GM12878 (cell line): ENCODE measurements around the gene ENDOV. TPM values are rescaled to one million over a fixed set of nuclear protein-coding genes. Genes with fewer than 3 reads are reported as not detected.

Experiments
- RCOR1 ChIP-seq: conservative IDR thresholded peaks from 2 replicates; pipeline ENCODE4 v1.6.1; 2012; ENCODE audit warnings: low read depth, low read length, improper control_type of control experiment
- ZBTB11 ChIP-seq: fragments of 450-650 bp; formaldehyde crosslinking; IDR thresholded peaks from 2 replicates; pipeline ENCODE4 v1.5.0; 2022; ENCODE audit warnings: mild to moderate bottlenecking, missing genetic modification characterization
- polyA plus RNA-seq, 11 experiments: library from polyadenylated mRNA; depleted of rRNA in 4 of 11; unstranded in 6 of 11; stranded (reverse) in 5 of 11; fragments of >200 nt; fragmentation: Nextera tagmentation in 4 of 11; fragmentation: Illumina TruSeq in 1 of 11; extraction: Ambion mirVana in 4 of 11; extraction: Trizol in 1 of 11; gene quantifications; 1 replicate in 1 of 11; 2 replicates in 10 of 11; pipeline versions ENCODE4 v1.2.1 to v1.2.3, GENCODE V29; 2011 to 2016; ENCODE audit warnings: inconsistent platforms in 2 of 11, missing spikeins in 2 of 11, low read depth in 1 of 11
- total RNA-seq, 4 experiments: library from RNA; depleted of rRNA in 3 of 4; stranded (reverse); fragments of >200 nt in 3 of 4; fragmentation: Illumina TruSeq in 1 of 4; extraction: Trizol in 1 of 4; gene quantifications; 2 replicates each; pipeline versions ENCODE4 v1.2.1 to v1.2.3, GENCODE V29; 2013 to 2021
- TF ChIP-seq, protein P1 (sequence below): fragments of 450-650 bp; IDR thresholded peaks from 2 replicates; pipeline ENCODE4 v1.6.1; 2017; ENCODE audit warnings: borderline replicate concordance

The ENDOV gene
- total and polyA plus RNA-seq, 10 of the 15 experiments (the other 5 are each of a cell fraction or from before 2014, with no cell fraction given): 0.63 to 11.9 (median 8.1) TPM

- TF ChIP-seq ZBTB11 (CRISPR knock-in tag): no peak
- TF ChIP-seq, protein P1, sequence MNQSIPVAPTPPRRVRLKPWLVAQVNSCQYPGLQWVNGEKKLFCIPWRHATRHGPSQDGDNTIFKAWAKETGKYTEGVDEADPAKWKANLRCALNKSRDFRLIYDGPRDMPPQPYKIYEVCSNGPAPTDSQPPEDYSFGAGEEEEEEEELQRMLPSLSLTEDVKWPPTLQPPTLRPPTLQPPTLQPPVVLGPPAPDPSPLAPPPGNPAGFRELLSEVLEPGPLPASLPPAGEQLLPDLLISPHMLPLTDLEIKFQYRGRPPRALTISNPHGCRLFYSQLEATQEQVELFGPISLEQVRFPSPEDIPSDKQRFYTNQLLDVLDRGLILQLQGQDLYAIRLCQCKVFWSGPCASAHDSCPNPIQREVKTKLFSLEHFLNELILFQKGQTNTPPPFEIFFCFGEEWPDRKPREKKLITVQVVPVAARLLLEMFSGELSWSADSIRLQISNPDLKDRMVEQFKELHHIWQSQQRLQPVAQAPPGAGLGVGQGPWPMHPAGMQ: no peak
- TF ChIP-seq RCOR1: no peak
Measured at GRCh38 chr17:80452173-80452915, 37.4 kb downstream of the ENDOV start (continued).
